ENCODE results near the gene CTSE. TPM values are rescaled to one million over a fixed set of nuclear protein-coding genes. Genes with fewer than 3 reads are reported as not detected.
A peak's percentile ranks its signal among the peaks of the same experiment; 100 is the strongest.
"Not testable (repeated sequence)": the region's sequence is repeated elsewhere in the genome, so short reads cannot be mapped to it uniquely, and the experiment has no call there.

CTSE gene
- total and polyA plus RNA-seq, 2 of the 13 experiments (the other 11 are each of a cell fraction or from before 2014, with no cell fraction given), result 0.50 to 0.69 TPM

GRCh38 chr1:206055639-206056323 is 32.1 kb upstream of the CTSE start (continued):
- TF ChIP-seq ZBTB33 (CRISPR knock-in tag; IDR thresholded peaks at IDR 0.05) (peak; percentile 27; the same call in 1 of the 2 replicates), FOXK1 (CRISPR knock-in tag; IDR thresholded peaks at IDR 0.05; ENCODE audit: borderline replicate concordance, low read depth) (peak; percentile 41; the same call in 1 of the 2 replicates), HMG20B (CRISPR knock-in tag; conservative IDR thresholded peaks at IDR 0.05) (peak; percentile 78; the same call in 1 of the 2 replicates), GABPA (CRISPR knock-in tag; IDR thresholded peaks at IDR 0.05; ENCODE audit: low read depth) (peak; percentile 7; the same call in 1 of the 2 replicates), GATAD2A (CRISPR knock-in tag; IDR thresholded peaks at IDR 0.05) (peak; percentile 88), ZNF256 (CRISPR knock-in tag; conservative IDR thresholded peaks at IDR 0.05) (peak; percentile 75; the same call in 1 of the 2 replicates), MEIS1 (CRISPR knock-in tag; IDR thresholded peaks at IDR 0.05; ENCODE audit: borderline replicate concordance) (peak; percentile 22; the same call in 1 of the 2 replicates), ZNF362 (CRISPR knock-in tag; IDR thresholded peaks at IDR 0.05; ENCODE audit: borderline replicate concordance) (peak; percentile 79), KMT2A (CRISPR knock-in tag; IDR thresholded peaks at IDR 0.05) (peak; percentile 82; the same call in 1 of the 2 replicates), PATZ1 (CRISPR knock-in tag; IDR thresholded peaks at IDR 0.05) (peak; percentile 95), TEAD3 (CRISPR knock-in tag; optimal IDR thresholded peaks at IDR 0.05; ENCODE audit: borderline replicate concordance) (peak; percentile 77), TCF12 (CRISPR knock-in tag; IDR thresholded peaks at IDR 0.05) (peak; percentile 58; the same call in 1 of the 2 replicates), KDM6A (CRISPR knock-in tag; IDR thresholded peaks at IDR 0.05; ENCODE audit: low read depth) (peak; percentile 95), ZNF772 (CRISPR knock-in tag; IDR thresholded peaks at IDR 0.05) (0 out of 2 replicates have a peak, but pooled peaks have one; percentile 61), ESRRA (CRISPR knock-in tag; IDR thresholded peaks at IDR 0.05; ENCODE audit: low read depth) (peak; percentile 79), ZKSCAN8 (CRISPR knock-in tag; IDR thresholded peaks at IDR 0.05; ENCODE audit: borderline replicate concordance) (peak; percentile 50; the same call in 1 of the 2 replicates), NCOA2 (CRISPR knock-in tag; IDR thresholded peaks at IDR 0.05) (peak; percentile 85), FOXO1 (CRISPR knock-in tag; IDR thresholded peaks at IDR 0.05) (peak; percentile 91), ZNF652 (CRISPR knock-in tag; IDR thresholded peaks at IDR 0.05; ENCODE audit: borderline replicate concordance, low read depth) (peak; percentile 53; the same call in 1 of the 2 replicates)
- TF ChIP-seq GABPA (IDR thresholded peaks at IDR 0.05; ENCODE audit: low read depth, low read length); TCF12 (IDR thresholded peaks at IDR 0.05): not testable (repeated sequence)

Data from HepG2 (cell line).